Fibroblast of villous mesenchyme (primary cell): ENCODE results near the gene ATP6V0E1. TPM values are rescaled to one million over a fixed set of nuclear protein-coding genes. Genes with fewer than 3 reads are reported as not detected.

Experiments
- DNase-seq: peaks from one replicate; pipeline ENCODE4 v3.0.0-alpha.2; 2010; ENCODE audit warnings: low read depth
- H3K4me3 ChIP-seq: 2 replicates; pipeline ENCODE4 v1.5.1; 2011; ENCODE audit warnings: low read depth, mild to moderate bottlenecking, low read length
- total RNA-seq: library from RNA; depleted of rRNA; stranded (reverse); fragments of >200 nt; gene quantifications from 2 replicates; pipeline ENCODE4 v1.2.3, GENCODE V29; 2012
- TF ChIP-seq, protein P1 (sequence below): IDR thresholded peaks from 2 replicates; pipeline ENCODE4 v1.5.1; 2012; ENCODE audit warnings: low read depth, mild to moderate bottlenecking, low read length; ENCODE audit not compliant: insufficient read depth

ATP6V0E1 gene
- total RNA-seq, 1 donor = 177 TPM

DNA sequence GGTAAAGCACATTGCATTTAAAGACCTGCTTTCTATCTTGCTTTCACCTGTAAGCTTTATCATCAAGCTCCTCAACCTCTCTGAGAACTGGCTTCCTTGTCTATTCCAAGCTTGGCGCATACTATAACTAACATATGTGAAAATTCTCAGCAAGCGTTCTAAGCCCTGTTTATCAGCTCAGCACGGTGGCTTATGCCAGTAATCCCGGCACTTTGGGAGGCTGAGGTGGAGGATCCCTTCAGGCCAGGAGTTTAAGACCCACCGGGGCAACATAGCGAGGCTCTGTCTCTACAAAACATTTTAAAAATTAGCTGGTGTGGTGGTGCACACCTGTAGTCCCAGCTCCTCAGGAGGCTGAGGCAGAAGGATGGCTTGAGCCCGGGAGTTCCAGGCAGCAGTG is 1.6 kb upstream of the ATP6V0E1 start:
- no peak for DNase-seq
- H3K4me3 ChIP-seq = no peak overlapping the region
- TF ChIP-seq, protein P1, sequence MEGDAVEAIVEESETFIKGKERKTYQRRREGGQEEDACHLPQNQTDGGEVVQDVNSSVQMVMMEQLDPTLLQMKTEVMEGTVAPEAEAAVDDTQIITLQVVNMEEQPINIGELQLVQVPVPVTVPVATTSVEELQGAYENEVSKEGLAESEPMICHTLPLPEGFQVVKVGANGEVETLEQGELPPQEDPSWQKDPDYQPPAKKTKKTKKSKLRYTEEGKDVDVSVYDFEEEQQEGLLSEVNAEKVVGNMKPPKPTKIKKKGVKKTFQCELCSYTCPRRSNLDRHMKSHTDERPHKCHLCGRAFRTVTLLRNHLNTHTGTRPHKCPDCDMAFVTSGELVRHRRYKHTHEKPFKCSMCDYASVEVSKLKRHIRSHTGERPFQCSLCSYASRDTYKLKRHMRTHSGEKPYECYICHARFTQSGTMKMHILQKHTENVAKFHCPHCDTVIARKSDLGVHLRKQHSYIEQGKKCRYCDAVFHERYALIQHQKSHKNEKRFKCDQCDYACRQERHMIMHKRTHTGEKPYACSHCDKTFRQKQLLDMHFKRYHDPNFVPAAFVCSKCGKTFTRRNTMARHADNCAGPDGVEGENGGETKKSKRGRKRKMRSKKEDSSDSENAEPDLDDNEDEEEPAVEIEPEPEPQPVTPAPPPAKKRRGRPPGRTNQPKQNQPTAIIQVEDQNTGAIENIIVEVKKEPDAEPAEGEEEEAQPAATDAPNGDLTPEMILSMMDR = no peak

DNA sequence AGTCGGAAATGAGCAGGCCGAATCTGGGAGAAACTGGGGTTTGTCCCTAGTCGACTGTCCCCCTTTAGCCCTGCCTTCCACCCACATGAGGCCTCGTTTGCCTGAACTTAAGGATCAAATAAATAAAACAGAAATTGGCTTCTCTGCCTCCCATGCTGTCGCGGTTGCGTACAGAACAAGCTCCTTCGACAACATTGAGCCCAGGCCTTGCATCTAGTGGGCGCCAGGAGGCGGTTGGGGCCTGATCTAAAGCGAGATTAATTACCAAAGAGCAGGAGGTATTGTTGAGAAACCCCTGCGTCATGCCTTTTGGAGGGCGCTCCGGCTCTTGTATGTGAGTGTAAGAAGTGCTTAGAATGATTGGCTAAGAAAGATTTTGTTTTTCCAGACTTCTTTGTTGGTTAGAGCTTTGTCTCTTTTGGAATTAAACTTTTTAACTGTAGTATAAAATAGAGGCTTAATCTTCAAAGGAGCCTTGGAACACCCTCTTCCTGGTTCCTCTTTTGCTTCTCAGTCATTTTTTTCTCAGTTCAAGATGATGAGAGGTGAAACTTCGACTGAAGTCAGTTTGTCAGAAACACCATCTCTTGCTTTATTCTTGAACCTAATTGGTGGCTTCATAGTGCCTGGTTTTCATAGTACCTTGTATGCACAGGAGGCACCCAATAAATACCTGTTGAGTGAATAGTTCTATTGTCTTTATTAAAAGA is 828 bp downstream of the ATP6V0E1 start:
- peak; percentile 96 for DNase-seq
- peak overlapping the region; percentile 76 for H3K4me3 ChIP-seq
- TF ChIP-seq, protein P1 = peak; percentile 69

DNA sequence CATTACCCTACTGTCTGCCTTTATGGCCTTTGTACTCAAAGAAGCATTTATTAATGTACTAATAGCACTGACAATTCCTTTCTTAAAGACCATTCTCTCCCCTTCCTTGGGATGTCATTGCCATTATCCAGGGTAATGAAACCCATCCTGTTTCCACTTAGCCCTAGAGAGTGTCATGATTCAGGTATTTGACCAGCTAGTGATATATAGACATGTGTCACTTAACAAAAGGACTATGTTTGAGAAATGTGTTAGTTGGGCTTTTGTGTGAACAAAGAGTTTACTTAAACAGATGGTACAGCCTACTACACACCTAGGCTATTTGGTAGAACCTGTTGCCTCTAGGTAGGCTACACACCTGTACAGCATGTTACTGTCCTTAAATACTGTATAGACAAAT is 2.0 kb downstream of the ATP6V0E1 start:
- TF ChIP-seq, protein P1 = no peak
- H3K4me3 ChIP-seq = peak overlapping the region; percentile 17
- DNase-seq = no peak

DNA sequence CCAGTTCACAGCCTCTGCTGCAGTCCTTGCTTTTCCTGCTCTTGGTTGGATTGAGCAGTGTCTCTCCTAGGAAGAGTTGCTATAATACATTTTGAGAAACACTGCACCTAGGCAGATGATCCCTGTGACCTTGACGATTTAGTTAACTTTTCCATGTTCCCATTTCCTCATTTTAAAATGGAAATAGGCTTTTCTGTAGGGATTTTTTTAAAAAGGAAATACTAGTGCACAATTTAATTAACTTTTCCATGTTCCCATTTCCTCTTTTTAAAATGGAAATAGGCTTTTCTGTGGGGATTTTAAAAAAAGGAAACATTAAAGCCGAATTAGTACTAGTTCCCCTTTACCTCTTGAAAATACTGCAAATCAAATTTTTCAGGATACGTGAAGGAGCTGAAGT is 4.7 kb downstream of the ATP6V0E1 start:
- TF ChIP-seq, protein P1 = no peak
- no peak overlapping the region for H3K4me3 ChIP-seq
- no peak for DNase-seq

DNA sequence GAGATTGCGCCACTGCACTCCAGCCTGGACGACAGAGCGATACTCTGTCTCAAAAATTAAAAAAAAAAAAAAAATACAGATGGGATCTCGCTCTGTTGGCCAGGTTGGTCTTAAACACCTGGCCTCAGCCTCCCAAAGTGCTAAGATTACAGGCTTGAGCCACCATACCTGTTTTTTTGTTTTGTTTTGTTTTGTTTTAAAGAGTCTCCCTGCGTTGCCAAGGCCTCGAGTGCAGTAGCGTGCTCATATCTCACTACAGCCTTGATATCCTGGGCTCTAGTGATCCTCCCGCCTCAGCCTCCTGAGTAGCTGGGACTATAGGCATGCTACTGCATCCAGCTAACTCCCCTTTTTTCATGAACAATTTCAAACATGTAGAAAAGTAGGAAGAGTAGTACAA is 7.2 kb downstream of the ATP6V0E1 start:
- DNase-seq = no peak
- TF ChIP-seq, protein P1 = no peak
- H3K4me3 ChIP-seq = no peak overlapping the region

DNA sequence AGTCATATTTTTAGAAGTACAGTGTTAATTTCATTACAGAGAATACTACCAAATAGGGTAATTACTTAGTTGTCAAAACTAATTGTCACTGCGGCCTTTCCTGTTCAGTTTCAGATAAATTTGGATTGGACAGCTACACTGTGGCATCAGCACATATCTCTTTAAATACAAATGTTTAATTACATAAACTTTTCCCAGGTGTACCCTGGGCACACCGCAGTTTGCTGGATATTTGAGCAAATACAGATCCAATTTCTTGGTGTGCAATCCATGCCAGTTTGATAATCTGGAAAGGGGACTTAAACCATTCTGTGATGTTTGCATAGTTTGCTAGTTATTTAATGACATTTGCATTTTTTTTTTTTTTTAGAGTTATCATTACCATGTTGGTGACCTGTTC is 10.8 kb downstream of the ATP6V0E1 start:
- TF ChIP-seq, protein P1 = no peak

More for the DNA sequence above, 10.8 kb downstream of the ATP6V0E1 start:
- DNase-seq = no peak
- no peak overlapping the region for H3K4me3 ChIP-seq
